Transverse colon (tissue), 4 donors: ENCODE measurements around the gene SMG5. TPM values are rescaled to one million over a fixed set of nuclear protein-coding genes. Genes with fewer than 3 reads are reported as not detected.

Experiments
- DNase-seq: peaks from one replicate; pipeline ENCODE4 v3.0.0-alpha.2; 2019
- H3K27ac ChIP-seq, 4 donors: fragments of 200-600 bp; sonication (generic); 2 replicates each; pipeline ENCODE4 v1.5.1; 2016 to 2018; ENCODE audit warnings: inconsistent platforms in 4 of 4
- H3K27me3 ChIP-seq: fragments of 200-600 bp; sonication (generic); 2 replicates; pipeline ENCODE4 v1.5.1; 2017; ENCODE audit warnings: inconsistent platforms
- H3K36me3 ChIP-seq, 4 donors: fragments of 200-600 bp; sonication (generic); 2 replicates each; pipeline ENCODE4 v1.5.1; 2017 to 2019; ENCODE audit warnings: inconsistent platforms in 4 of 4
- H3K4me1 ChIP-seq, 4 donors: fragments of 200-600 bp; sonication (generic); 2 replicates each; pipeline ENCODE4 v1.5.1; 2017 to 2020; ENCODE audit warnings: inconsistent platforms in 4 of 4
- H3K4me3 ChIP-seq, 4 donors: fragments of 200-600 bp; sonication (generic); 1 replicate in 1 of 4; 2 replicates in 3 of 4; pipeline versions ENCODE4 v1.5.1 to v1.6.1; 2017 to 2019; ENCODE audit warnings: inconsistent platforms in 4 of 4
- H3K9me3 ChIP-seq, 2 donors: fragments of 200-600 bp; sonication (generic); 2 replicates each; pipeline ENCODE4 v1.5.1; 2017 to 2019; ENCODE audit warnings: inconsistent platforms in 2 of 2
- EP300 ChIP-seq: sonication (generic); formaldehyde crosslinking; IDR thresholded peaks from one replicate; pipeline ENCODE4 v1.6.1; 2017; ENCODE audit warnings: antibody characterized with exemption, low read depth
- POLR2A ChIP-seq: fragments of 450-650 bp; IDR thresholded peaks from one replicate; pipeline ENCODE4 v1.6.1; 2016; ENCODE audit warnings: antibody characterized with exemption, mild to moderate bottlenecking, moderate library complexity
- POLR2AphosphoS5 ChIP-seq, 3 donors: sonication (generic); formaldehyde crosslinking; IDR thresholded peaks; one replicate each; pipeline ENCODE4 v1.6.1; 2016; ENCODE audit warnings: antibody characterized with exemption in 3 of 3
- WGBS, 2 donors: methylation state at CpG; one replicate each; pipeline ENCODE4 v1.1.5; 2018; ENCODE audit warnings: low coverage in 1 of 2; 5-methylcytosine and 5-hydroxymethylcytosine counted together
- in situ Hi-C, 4 donors: fragments of 200-750 bp; cut with MboI; loops; one replicate each; pipeline versions ENCODE4 v1.15.0 to v1.15.1; 2017; ENCODE audit warnings: low sequenced_read_pairs in 3 of 4, low pct_ligation_motif_present in 1 of 4, low pct_unique_long_range_greater_than_20kb in 1 of 4
- intact Hi-C: fragments of 100-400 bp; cut with DNase I; formaldehyde crosslinking; loops from one replicate; pipeline ENCODE4 v1.15.1; 2023; ENCODE audit warnings: low total_unique reads
- total RNA-seq, 4 donors: library from RNA; depleted of rRNA; stranded (reverse); fragments of >200 nt; gene quantifications; one replicate each; pipeline ENCODE4 v1.1.0, GENCODE V29; 2016
- TF ChIP-seq, protein P1 (sequence below), 5 experiments: fragments of 200-600 bp in 3 of 5; fragments of 450-650 bp in 2 of 5; sonication (generic) in 3 of 5; IDR thresholded peaks; 1 replicate in 2 of 5; 2 replicates in 3 of 5; pipeline ENCODE4 v1.5.1; 2016 to 2017; ENCODE audit warnings: antibody characterized with exemption in 5 of 5, inconsistent platforms in 3 of 5, mild to moderate bottlenecking in 2 of 5, moderate library complexity in 1 of 5

The SMG5 gene
- total RNA-seq, 4 donors from 2014 or later, result 72.1 to 134 (median 102) TPM

DNA sequence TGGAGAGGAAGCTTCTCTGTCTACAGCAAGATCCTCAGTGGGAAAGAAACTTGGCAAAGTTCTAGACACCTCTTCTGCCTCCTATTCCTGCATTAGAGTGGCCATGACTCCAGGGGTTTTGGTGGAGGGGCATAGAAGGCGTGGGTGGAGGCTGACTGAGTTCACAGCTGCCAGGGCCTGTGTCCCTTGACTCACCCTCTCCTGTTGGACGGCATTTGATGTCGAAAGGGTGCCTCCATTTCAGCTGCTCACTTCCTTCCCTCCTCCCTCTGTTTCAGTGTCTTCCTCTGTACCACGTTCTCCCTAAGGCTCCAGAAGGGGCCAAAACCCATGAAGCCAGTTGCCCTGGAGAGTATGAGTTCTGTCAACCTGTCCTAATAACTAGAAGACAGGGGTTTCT, 2.1 kb upstream of the SMG5 start:
- H3K27me3 ChIP-seq, result no peaks in the 10 kb centered on the region
- WGBS, 2 donors, result 78 to 80% methylated on average over 1 to 4 of the region's 4 CpGs
- H3K27ac ChIP-seq, result no peak overlapping the region
- H3K9me3 ChIP-seq, result no peaks in the 10 kb centered on the region
- H3K4me3 ChIP-seq, result no peak overlapping the region
- no peak for DNase-seq
- H3K4me1 ChIP-seq, result peaks cover 8 to 36% (median 21%) of the 10 kb centered on the region in 4 donors
- TF ChIP-seq POLR2AphosphoS5 (IDR thresholded peaks at IDR 0.05) (no peak), POLR2A (no peak), EP300 (no peak)
- TF ChIP-seq, protein P1, sequence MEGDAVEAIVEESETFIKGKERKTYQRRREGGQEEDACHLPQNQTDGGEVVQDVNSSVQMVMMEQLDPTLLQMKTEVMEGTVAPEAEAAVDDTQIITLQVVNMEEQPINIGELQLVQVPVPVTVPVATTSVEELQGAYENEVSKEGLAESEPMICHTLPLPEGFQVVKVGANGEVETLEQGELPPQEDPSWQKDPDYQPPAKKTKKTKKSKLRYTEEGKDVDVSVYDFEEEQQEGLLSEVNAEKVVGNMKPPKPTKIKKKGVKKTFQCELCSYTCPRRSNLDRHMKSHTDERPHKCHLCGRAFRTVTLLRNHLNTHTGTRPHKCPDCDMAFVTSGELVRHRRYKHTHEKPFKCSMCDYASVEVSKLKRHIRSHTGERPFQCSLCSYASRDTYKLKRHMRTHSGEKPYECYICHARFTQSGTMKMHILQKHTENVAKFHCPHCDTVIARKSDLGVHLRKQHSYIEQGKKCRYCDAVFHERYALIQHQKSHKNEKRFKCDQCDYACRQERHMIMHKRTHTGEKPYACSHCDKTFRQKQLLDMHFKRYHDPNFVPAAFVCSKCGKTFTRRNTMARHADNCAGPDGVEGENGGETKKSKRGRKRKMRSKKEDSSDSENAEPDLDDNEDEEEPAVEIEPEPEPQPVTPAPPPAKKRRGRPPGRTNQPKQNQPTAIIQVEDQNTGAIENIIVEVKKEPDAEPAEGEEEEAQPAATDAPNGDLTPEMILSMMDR (IDR thresholded peaks at IDR 0.05), result no peak
- in situ Hi-C loops (no loop called here), intact Hi-C loops (no loop called here)
- no peaks in the 10 kb centered on the region for H3K36me3 ChIP-seq

DNA sequence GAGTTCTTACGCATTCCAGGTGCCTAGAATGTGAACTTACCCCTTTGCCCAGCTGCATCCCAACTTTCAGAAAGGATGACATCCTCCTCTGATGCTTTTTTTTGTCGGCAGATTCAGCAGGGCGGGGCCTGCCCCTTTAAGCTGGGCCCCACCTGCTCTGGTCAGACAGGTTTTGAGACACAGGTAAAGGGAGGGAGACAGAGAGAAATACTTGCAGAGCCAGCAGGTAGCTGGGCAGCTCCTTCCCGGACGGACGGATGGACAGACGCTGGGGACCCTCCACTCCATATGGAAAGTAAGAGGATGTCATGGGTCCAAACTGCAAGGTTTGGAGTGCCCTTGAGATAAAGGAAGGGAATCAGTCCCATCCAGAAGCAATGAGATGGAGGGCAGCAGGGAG, 1.5 kb upstream of the SMG5 start, which contains the start of gene TMEM79:
Gene TMEM79 (plus strand): TSS at position 214 of the 400 bp plus-strand sequence. CDS start 902 bp downstream, outside the sequence.
- Histone ChIP-seq H3K4me1 (peaks cover 8 to 39% (median 21%) of the 10 kb centered on the region in 4 donors), H3K36me3 (no peaks in the 10 kb centered on the region), H3K27me3 (no peaks in the 10 kb centered on the region), H3K27ac (peak within 1 kb of the TSS; percentile 90 to 95 (median 92)), H3K4me3 (peak within 1 kb of the TSS; percentile 25 to 90 (median 82)), H3K9me3 (no peaks in the 10 kb centered on the region)
- WGBS, 2 donors, result 56 to 65% methylated on average over 2 to 7 of the region's 7 CpGs
- intact Hi-C loops, result no loop called here
- in situ Hi-C loops, result no loop called here
- peak; percentile 40 for DNase-seq
- TF ChIP-seq EP300, result no peak
- no peak for TF ChIP-seq POLR2A
- TF ChIP-seq, protein P1 (IDR thresholded peaks at IDR 0.05), result no peak
- TF ChIP-seq POLR2AphosphoS5 (IDR thresholded peaks at IDR 0.05), result no peak

DNA sequence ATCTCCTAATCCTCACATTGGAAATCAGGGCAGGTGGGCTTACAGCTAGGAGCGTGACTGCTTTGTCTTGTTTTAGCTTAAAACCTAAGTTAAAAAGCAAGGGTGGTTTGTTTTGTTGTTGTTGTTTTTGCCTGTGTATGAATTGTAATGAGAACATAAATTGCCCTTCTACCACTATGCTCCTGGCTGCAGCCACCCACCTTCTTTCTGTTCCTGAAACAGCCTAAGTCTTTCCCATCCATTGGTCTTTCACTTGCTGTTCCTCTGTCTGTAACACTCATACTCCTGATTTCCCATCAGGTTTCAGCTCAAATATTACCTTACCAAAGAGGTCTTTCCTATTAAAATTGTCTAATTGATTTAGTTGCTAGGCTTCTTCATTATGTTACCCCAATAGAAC, 896 bp upstream of the SMG5 start:
- Histone ChIP-seq H3K4me3 (peak overlapping the region in 3 of 4 donors; percentile 79 to 90 (median 86)), H3K9me3 (no peaks in the 10 kb centered on the region), H3K4me1 (peaks cover 8 to 39% (median 21%) of the 10 kb centered on the region in 4 donors), H3K36me3 (peaks cover 0 to under 1% (median 0%) of the 10 kb centered on the region in 4 donors), H3K27me3 (no peaks in the 10 kb centered on the region), H3K27ac (peak overlapping the region; percentile 90 to 95 (median 92))
- DNase-seq, result no peak
- TF ChIP-seq POLR2A, result no peak
- TF ChIP-seq EP300, result no peak
- TF ChIP-seq, protein P1 (IDR thresholded peaks at IDR 0.05), result no peak
- TF ChIP-seq POLR2AphosphoS5 (IDR thresholded peaks at IDR 0.05), result no peak
- in situ Hi-C loops, result no loop called here
- 67% methylated on average over 1 of the region's 1 CpG; no CpG with 5 or more reads in 1 of the 2 donors for WGBS, 2 donors
- intact Hi-C loops, result no loop called here

DNA sequence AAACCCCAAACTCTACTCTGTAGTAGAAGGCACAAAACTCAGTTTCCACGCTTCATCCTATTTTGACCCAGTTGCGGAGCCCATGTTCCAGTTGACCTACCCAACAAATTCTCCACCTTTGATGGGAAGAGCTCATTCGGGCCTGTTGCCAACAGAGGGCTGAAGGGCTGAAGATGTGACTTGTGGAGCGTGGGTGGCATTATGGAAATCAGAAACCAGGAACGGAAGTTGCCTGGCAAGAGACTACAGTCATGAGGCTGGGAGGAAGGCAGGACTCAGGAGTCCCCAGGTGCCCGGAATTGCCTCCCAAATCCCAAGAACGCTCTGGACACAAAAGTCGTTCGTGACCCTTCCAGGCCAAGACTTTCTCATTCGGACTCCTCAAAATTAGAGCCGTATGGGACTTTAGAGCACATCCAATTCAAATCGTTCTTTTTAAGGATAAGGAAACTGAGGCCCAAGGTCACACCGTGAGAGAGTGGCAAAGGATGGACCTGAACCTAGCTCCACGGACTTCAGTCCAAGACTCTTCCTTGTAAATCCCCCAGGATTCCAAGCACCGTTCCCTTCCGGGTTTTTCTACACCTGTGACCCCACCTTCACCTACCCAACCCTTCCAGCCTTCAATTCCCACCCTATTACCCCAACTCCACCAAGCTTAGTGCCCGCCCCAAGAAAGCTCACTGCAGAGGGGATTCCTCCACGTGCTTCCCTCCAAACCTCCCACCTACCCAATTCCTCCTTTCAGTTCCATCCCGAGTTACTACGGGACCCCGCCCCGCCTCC, 739 bp downstream of the SMG5 start:
- Histone ChIP-seq H3K36me3 (peaks cover 0 to 16% (median 6%) of the 10 kb centered on the region in 4 donors), H3K4me3 (peak overlapping the region; percentile 79 to 94 (median 88)), H3K27me3 (no peaks in the 10 kb centered on the region), H3K9me3 (no peaks in the 10 kb centered on the region), H3K4me1 (peaks cover 8 to 39% (median 21%) of the 10 kb centered on the region in 4 donors), H3K27ac (peak overlapping the region; percentile 90 to 95 (median 92))
- intact Hi-C loops, result no loop called here
- in situ Hi-C loops, result no loop called here
- TF ChIP-seq, protein P1 (IDR thresholded peaks at IDR 0.05), result no peak
- no peak for TF ChIP-seq EP300
- no peak for TF ChIP-seq POLR2AphosphoS5 (IDR thresholded peaks at IDR 0.05)
- no peak for TF ChIP-seq POLR2A
- no peak for DNase-seq
- 0 to 7% methylated on average over 6 to 22 of the region's 22 CpGs for WGBS, 2 donors
